Measurements from ENCODE around the gene FARSB. TPM values are rescaled to one million over a fixed set of nuclear protein-coding genes. Genes with fewer than 3 reads are reported as not detected.

FARSB gene
- total RNA-seq, 2 experiments from 2014 or later: 56.3 to 58.5 TPM

GRCh38 chr2:222686086-222686750, 30.3 kb upstream of the FARSB start:
- ATAC-seq (no peak), DNase-seq (no peak)
- H3K27ac Mint-ChIP-seq: no peak overlapping the region
- no peaks in the 10 kb centered on the region for H3K9me3 Mint-ChIP-seq (ENCODE audit: low read depth)
- ChIA-PET POLR2A (no interaction called here), CTCF (interaction anchor here (0.8 to 2.0 kb wide), 3 partner anchors 9 to 43 kb away, joined by 3 to 5 read pairs (median 3); no protein-coding TSS in a partner anchor)
- peaks cover 8% of the 10 kb centered on the region for H3K4me1 Mint-ChIP-seq
- intact Hi-C loops (cut with DNase I, micrococcal nuclease): no loop called here
- no peak overlapping the region for H3K4me3 Mint-ChIP-seq
- peaks cover 3% of the 10 kb centered on the region for H3K27me3 Mint-ChIP-seq
- no peaks in the 10 kb centered on the region for H3K36me3 Mint-ChIP-seq (ENCODE audit: low read depth)

GRCh38 chr2:222683805-222684204, 27.9 kb upstream of the FARSB start:
- CTCF ChIA-PET: interaction anchor here (0.9 to 2.0 kb wide), 2 partner anchors 23 to 228 kb away, joined by 3 to 5 read pairs; no protein-coding TSS in a partner anchor
- H3K36me3 Mint-ChIP-seq (ENCODE audit: low read depth): no peaks in the 10 kb centered on the region

GRCh38 chr2:222677981-222678380, 22.1 kb upstream of the FARSB start:
- no peak for ATAC-seq
- intact Hi-C loops (cut with DNase I, micrococcal nuclease): no loop called here
- POLR2A ChIA-PET: interaction anchor here (0.7 kb wide), 1 partner anchor 10 kb away, joined by 3 read pairs; no protein-coding TSS in a partner anchor

More at GRCh38 chr2:222683805-222684204, 27.9 kb upstream of the FARSB start:
- DNase-seq (no peak), ATAC-seq (no peak)
- POLR2A ChIA-PET: no interaction called here
- Mint-ChIP-seq H3K27me3 (peaks cover 12% of the 10 kb centered on the region), H3K4me1 (no peaks in the 10 kb centered on the region), H3K27ac (no peak overlapping the region), H3K4me3 (no peak overlapping the region), H3K9me3 (ENCODE audit: low read depth) (no peaks in the 10 kb centered on the region)
- intact Hi-C loops (cut with DNase I, micrococcal nuclease): no loop called here

GRCh38 chr2:222673883-222674282, 18.0 kb upstream of the FARSB start:
- Mint-ChIP-seq H3K4me3 (no peak overlapping the region), H3K27me3 (peaks cover 56% of the 10 kb centered on the region), H3K4me1 (peaks cover 8% of the 10 kb centered on the region), H3K9me3 (ENCODE audit: low read depth) (no peaks in the 10 kb centered on the region), H3K36me3 (ENCODE audit: low read depth) (no peaks in the 10 kb centered on the region), H3K27ac (no peak overlapping the region)
- intact Hi-C loops (cut with DNase I, micrococcal nuclease): no loop called here
- CTCF ChIA-PET: no interaction called here
- DNase-seq: no peak
- ATAC-seq: no peak
- POLR2A ChIA-PET: no interaction called here

More at GRCh38 chr2:222677981-222678380, 22.1 kb upstream of the FARSB start:
- H3K36me3 Mint-ChIP-seq (ENCODE audit: low read depth): no peaks in the 10 kb centered on the region
- DNase-seq: no peak
- CTCF ChIA-PET: interaction anchor here (0.5 to 1.6 kb wide), 4 partner anchors 8 to 1172 kb away, joined by 3 to 6 read pairs (median 5); no protein-coding TSS in a partner anchor
- no peak overlapping the region for H3K27ac Mint-ChIP-seq
- H3K9me3 Mint-ChIP-seq (ENCODE audit: low read depth): no peaks in the 10 kb centered on the region
- H3K4me3 Mint-ChIP-seq: no peak overlapping the region
- no peaks in the 10 kb centered on the region for H3K4me1 Mint-ChIP-seq
- peaks cover 39% of the 10 kb centered on the region for H3K27me3 Mint-ChIP-seq

GRCh38 chr2:222673273-222673672, 17.4 kb upstream of the FARSB start:
- peaks cover 52% of the 10 kb centered on the region for H3K27me3 Mint-ChIP-seq
- intact Hi-C loops (cut with DNase I, micrococcal nuclease): no loop called here
- H3K27ac Mint-ChIP-seq: no peak overlapping the region
- H3K4me3 Mint-ChIP-seq: no peak overlapping the region
- H3K4me1 Mint-ChIP-seq: peaks cover 8% of the 10 kb centered on the region
- no peak for DNase-seq
- CTCF ChIA-PET: no interaction called here
- H3K9me3 Mint-ChIP-seq (ENCODE audit: low read depth): no peaks in the 10 kb centered on the region
- H3K36me3 Mint-ChIP-seq (ENCODE audit: low read depth): no peaks in the 10 kb centered on the region
- no peak for ATAC-seq
- POLR2A ChIA-PET: no interaction called here

GRCh38 chr2:222672068-222672401, 16.1 kb upstream of the FARSB start:
- no peaks in the 10 kb centered on the region for H3K9me3 Mint-ChIP-seq (ENCODE audit: low read depth)
- ChIA-PET POLR2A (no interaction called here), CTCF (interaction anchor here (1.0 kb wide), 1 partner anchor 34 kb away, joined by 3 read pairs; no protein-coding TSS in a partner anchor)
- peak overlapping the region; percentile 40 for H3K4me3 Mint-ChIP-seq
- H3K27ac Mint-ChIP-seq: no peak overlapping the region
- no peaks in the 10 kb centered on the region for H3K36me3 Mint-ChIP-seq (ENCODE audit: low read depth)
- peaks cover 8% of the 10 kb centered on the region for H3K4me1 Mint-ChIP-seq
- no peak for DNase-seq
- intact Hi-C loops (cut with DNase I, micrococcal nuclease): no loop called here
- H3K27me3 Mint-ChIP-seq: peaks cover 43% of the 10 kb centered on the region
- ATAC-seq: no peak

- peak; percentile 14 for DNase-seq
- Mint-ChIP-seq H3K36me3 (ENCODE audit: low read depth) (no peaks in the 10 kb centered on the region), H3K4me1 (peaks cover 8% of the 10 kb centered on the region), H3K4me3 (peak within 1 kb of the TSS; percentile 40), H3K9me3 (ENCODE audit: low read depth) (no peaks in the 10 kb centered on the region), H3K27me3 (peaks cover 46% of the 10 kb centered on the region), H3K27ac (no peak within 1 kb of the TSS)
- ChIA-PET POLR2A (no interaction called here), CTCF (interaction anchor here (1.0 to 1.4 kb wide), 2 partner anchors 17 to 33 kb away, joined by 3 to 4 read pairs; no protein-coding TSS in a partner anchor)
- intact Hi-C loops (cut with DNase I, micrococcal nuclease): no loop called here
- peak; percentile 26 for ATAC-seq
These were observed 15.6 kb upstream of the FARSB start, which contains the start of gene MOGAT1 for GRCh38 chr2:222671259-222672067. TSS of gene MOGAT1 (plus strand) at chr2:222671658. CDS start at chr2:222671786, 128 bp downstream.

GRCh38 chr2:222670191-222671038, 14.5 kb upstream of the FARSB start:
- DNase-seq: no peak
- no peak overlapping the region for H3K4me3 Mint-ChIP-seq
- H3K36me3 Mint-ChIP-seq (ENCODE audit: low read depth): no peaks in the 10 kb centered on the region
- peaks cover 43% of the 10 kb centered on the region for H3K27me3 Mint-ChIP-seq
- peaks cover 8% of the 10 kb centered on the region for H3K4me1 Mint-ChIP-seq
- no peaks in the 10 kb centered on the region for H3K9me3 Mint-ChIP-seq (ENCODE audit: low read depth)
- ChIA-PET CTCF (interaction anchor here (1.4 kb wide), 1 partner anchor 16 kb away, joined by 4 read pairs; no protein-coding TSS in a partner anchor), POLR2A (no interaction called here)
- intact Hi-C loops (cut with DNase I, micrococcal nuclease): no loop called here
- H3K27ac Mint-ChIP-seq: no peak overlapping the region
- no peak for ATAC-seq

- Mint-ChIP-seq H3K27ac (no peak overlapping the region), H3K9me3 (ENCODE audit: low read depth) (no peaks in the 10 kb centered on the region), H3K36me3 (ENCODE audit: low read depth) (no peaks in the 10 kb centered on the region), H3K4me1 (peaks cover 8% of the 10 kb centered on the region), H3K27me3 (peaks cover 40% of the 10 kb centered on the region), H3K4me3 (no peak overlapping the region)
- ATAC-seq (no peak), DNase-seq (no peak)
- intact Hi-C loops (cut with DNase I, micrococcal nuclease): no loop called here
- ChIA-PET CTCF (interaction anchor here (1.2 to 1.5 kb wide), 2 partner anchors 37 to 38 kb away, joined by 3 to 4 read pairs; no protein-coding TSS in a partner anchor), POLR2A (no interaction called here)
These were observed 13.5 kb upstream of the FARSB start for GRCh38 chr2:222669353-222669752.

- H3K27ac Mint-ChIP-seq: no peak overlapping the region
- ChIA-PET POLR2A (no interaction called here), CTCF (interaction anchor here (0.9 to 1.5 kb wide), 3 partner anchors 17 to 39 kb away, joined by 3 to 4 read pairs (median 3); no protein-coding TSS in a partner anchor)
- no peaks in the 10 kb centered on the region for H3K9me3 Mint-ChIP-seq (ENCODE audit: low read depth)
- intact Hi-C loops (cut with DNase I, micrococcal nuclease): no loop called here
- H3K4me3 Mint-ChIP-seq: no peak overlapping the region
- H3K4me1 Mint-ChIP-seq: peaks cover 8% of the 10 kb centered on the region
- peaks cover 36% of the 10 kb centered on the region for H3K27me3 Mint-ChIP-seq
- DNase-seq: no peak
- no peak for ATAC-seq
- no peaks in the 10 kb centered on the region for H3K36me3 Mint-ChIP-seq (ENCODE audit: low read depth)
These were observed 12.7 kb upstream of the FARSB start for GRCh38 chr2:222668494-222669154.
